ENCODE measurements around the gene FAM20C. TPM values are rescaled to one million over a fixed set of nuclear protein-coding genes. Genes with fewer than 3 reads are reported as not detected.

FAM20C gene
- total RNA-seq, 2 donors from 2014 or later, result 37.8 to 62.0 TPM

GRCh38 chr7:255038-255435, 62.7 kb downstream of the FAM20C start:
- Histone ChIP-seq H3K4me1 (replicated peaks) (peaks cover 5% of the 10 kb centered on the region), H3K27me3 (replicated peaks; ENCODE audit: insufficient read depth) (no peaks in the 10 kb centered on the region), H3K27ac (no peak overlapping the region), H3K9me3 (no peaks in the 10 kb centered on the region), H3K4me3 (no peak overlapping the region), H3K36me3 (peaks cover 4 to 25% of the 10 kb centered on the region in 2 donors)
- intact Hi-C loops (cut with DNase I), result no loop called here
- no peak for DNase-seq (ENCODE audit: low spot score)
- TF ChIP-seq CTCF (IDR thresholded peaks at IDR 0.05), result no peak
- no peak for TF ChIP-seq POLR2A (IDR thresholded peaks at IDR 0.05)
- TF ChIP-seq POLR2AphosphoS5 (IDR thresholded peaks at IDR 0.05), result no peak
- WGBS, result 96% methylated on average over 19 of the region's 19 CpGs

- no peak overlapping the region for H3K4me3 ChIP-seq
- 94% methylated on average over 42 of the region's 44 CpGs for WGBS
- intact Hi-C loops (cut with DNase I), result no loop called here
- TF ChIP-seq CTCF (IDR thresholded peaks at IDR 0.05), result no peak
- TF ChIP-seq POLR2AphosphoS5 (IDR thresholded peaks at IDR 0.05), result no peak
- no peak for TF ChIP-seq POLR2A (IDR thresholded peaks at IDR 0.05)
- H3K36me3 ChIP-seq, result peaks cover 4 to 17% of the 10 kb centered on the region in 2 donors
- H3K9me3 ChIP-seq, result no peaks in the 10 kb centered on the region
- peaks cover 5% of the 10 kb centered on the region for H3K4me1 ChIP-seq (replicated peaks)
- H3K27ac ChIP-seq, result no peak overlapping the region
- DNase-seq (ENCODE audit: low spot score), result no peak
- no peaks in the 10 kb centered on the region for H3K27me3 ChIP-seq (replicated peaks; ENCODE audit: insufficient read depth)
Observed at GRCh38 chr7:255721-256361, 63.5 kb downstream of the FAM20C start.

- Histone ChIP-seq H3K4me3 (no peak overlapping the region), H3K9me3 (no peaks in the 10 kb centered on the region), H3K27me3 (replicated peaks; ENCODE audit: insufficient read depth) (no peaks in the 10 kb centered on the region), H3K27ac (no peak overlapping the region), H3K4me1 (replicated peaks) (peaks cover 5% of the 10 kb centered on the region), H3K36me3 (peaks cover 4 to 17% of the 10 kb centered on the region in 2 donors)
- no peak for TF ChIP-seq CTCF (IDR thresholded peaks at IDR 0.05)
- TF ChIP-seq POLR2AphosphoS5 (IDR thresholded peaks at IDR 0.05), result no peak
- no peak for TF ChIP-seq POLR2A (IDR thresholded peaks at IDR 0.05)
- WGBS, result 92% methylated on average over 37 of the region's 38 CpGs
- intact Hi-C loops (cut with DNase I), result no loop called here
- DNase-seq (ENCODE audit: low spot score), result no peak
Observed at GRCh38 chr7:256461-256940, 64.1 kb downstream of the FAM20C start.

GRCh38 chr7:256981-257646, 64.7 kb downstream of the FAM20C start:
- Histone ChIP-seq H3K36me3 (peaks cover 4 to 11% of the 10 kb centered on the region in 2 donors), H3K4me1 (replicated peaks) (peaks cover 5% of the 10 kb centered on the region), H3K9me3 (no peaks in the 10 kb centered on the region), H3K27ac (no peak overlapping the region), H3K27me3 (replicated peaks; ENCODE audit: insufficient read depth) (no peaks in the 10 kb centered on the region), H3K4me3 (no peak overlapping the region)
- TF ChIP-seq CTCF (IDR thresholded peaks at IDR 0.05) (no peak), POLR2AphosphoS5 (IDR thresholded peaks at IDR 0.05) (no peak), POLR2A (IDR thresholded peaks at IDR 0.05) (no peak)
- no peak for DNase-seq (ENCODE audit: low spot score)
- intact Hi-C loops (cut with DNase I), result no loop called here
- 86% methylated on average over 29 of the region's 29 CpGs for WGBS

GRCh38 chr7:257647-257992, 65.2 kb downstream of the FAM20C start:
- H3K9me3 ChIP-seq, result no peaks in the 10 kb centered on the region
- no peak for TF ChIP-seq POLR2AphosphoS5 (IDR thresholded peaks at IDR 0.05)
- TF ChIP-seq CTCF (IDR thresholded peaks at IDR 0.05), result no peak
- no peak for TF ChIP-seq POLR2A (IDR thresholded peaks at IDR 0.05)
- intact Hi-C loops (cut with DNase I), result no loop called here
- WGBS, result 82% methylated on average over 5 of the region's 5 CpGs
- H3K27ac ChIP-seq, result no peak overlapping the region
- H3K4me3 ChIP-seq, result no peak overlapping the region
- no peak for DNase-seq (ENCODE audit: low spot score)
- peaks cover 5% of the 10 kb centered on the region for H3K4me1 ChIP-seq (replicated peaks)
- H3K27me3 ChIP-seq (replicated peaks; ENCODE audit: insufficient read depth), result no peaks in the 10 kb centered on the region
- peaks cover 4 to 10% of the 10 kb centered on the region in 2 donors for H3K36me3 ChIP-seq

Measured in prostate gland (tissue), 2 donors.